ENCODE measurements around the gene DNAH8. TPM values are rescaled to one million over a fixed set of nuclear protein-coding genes. Genes with fewer than 3 reads are reported as not detected.

Gene DNAH8
- total and polyA plus RNA-seq, 11 donors, result 0.02 to 0.50 (median 0.02) TPM; not detected in 8

DNA sequence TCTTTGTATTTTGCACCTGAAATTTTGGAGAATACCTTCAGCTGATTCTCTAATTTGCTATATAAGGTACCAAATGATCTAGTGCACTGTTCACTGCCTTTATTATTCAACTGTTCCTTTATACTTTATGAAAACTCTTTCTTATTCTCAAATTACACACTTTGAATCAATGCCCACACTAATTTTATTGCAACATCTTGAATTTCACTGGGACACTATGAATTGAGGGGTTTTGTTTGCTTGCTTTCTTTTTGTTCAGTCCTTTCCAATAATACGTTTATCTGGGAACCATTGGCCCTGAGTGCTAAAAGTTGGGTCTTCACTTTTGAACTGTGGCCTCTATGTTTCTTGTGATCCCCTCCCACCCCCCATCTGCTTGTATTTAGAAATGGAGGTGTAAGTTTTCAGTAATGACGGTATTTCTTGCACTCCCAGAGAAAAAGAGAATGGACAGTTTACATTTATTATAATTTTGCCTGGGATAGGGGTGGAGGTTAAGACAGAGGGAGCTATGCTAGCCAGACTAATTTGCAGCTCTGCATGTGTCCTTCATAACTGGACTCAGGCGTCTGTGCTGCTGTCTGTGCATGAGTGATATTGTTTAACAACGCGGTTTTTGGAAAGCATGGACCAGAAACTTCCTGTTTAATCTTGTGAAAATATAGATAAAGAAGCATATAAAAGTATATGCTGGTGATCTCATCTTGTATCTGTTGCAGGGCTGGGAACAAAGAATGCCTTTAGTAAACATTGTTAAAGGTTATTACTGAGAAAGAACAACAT is 98.1 kb downstream of the DNAH8 start:
- Histone ChIP-seq H3K36me3 (no peaks in the 10 kb centered on the region), H3K4me1 (no peaks in the 10 kb centered on the region), H3K4me3 (no peak overlapping the region), H3K27ac (no peak overlapping the region), H3K27me3 (peaks cover 0 to 34% (median 0%) of the 10 kb centered on the region in 9 donors), H3K9me3 (no peaks in the 10 kb centered on the region)
- intact Hi-C loops (cut with DNase I), result no loop called here
- ATAC-seq (no peak), DNase-seq (no peak)
- TF ChIP-seq POLR2A (IDR thresholded peaks at IDR 0.05), result no peak
- TF ChIP-seq, protein P1, sequence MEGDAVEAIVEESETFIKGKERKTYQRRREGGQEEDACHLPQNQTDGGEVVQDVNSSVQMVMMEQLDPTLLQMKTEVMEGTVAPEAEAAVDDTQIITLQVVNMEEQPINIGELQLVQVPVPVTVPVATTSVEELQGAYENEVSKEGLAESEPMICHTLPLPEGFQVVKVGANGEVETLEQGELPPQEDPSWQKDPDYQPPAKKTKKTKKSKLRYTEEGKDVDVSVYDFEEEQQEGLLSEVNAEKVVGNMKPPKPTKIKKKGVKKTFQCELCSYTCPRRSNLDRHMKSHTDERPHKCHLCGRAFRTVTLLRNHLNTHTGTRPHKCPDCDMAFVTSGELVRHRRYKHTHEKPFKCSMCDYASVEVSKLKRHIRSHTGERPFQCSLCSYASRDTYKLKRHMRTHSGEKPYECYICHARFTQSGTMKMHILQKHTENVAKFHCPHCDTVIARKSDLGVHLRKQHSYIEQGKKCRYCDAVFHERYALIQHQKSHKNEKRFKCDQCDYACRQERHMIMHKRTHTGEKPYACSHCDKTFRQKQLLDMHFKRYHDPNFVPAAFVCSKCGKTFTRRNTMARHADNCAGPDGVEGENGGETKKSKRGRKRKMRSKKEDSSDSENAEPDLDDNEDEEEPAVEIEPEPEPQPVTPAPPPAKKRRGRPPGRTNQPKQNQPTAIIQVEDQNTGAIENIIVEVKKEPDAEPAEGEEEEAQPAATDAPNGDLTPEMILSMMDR (IDR thresholded peaks at IDR 0.05), result no peak
- 32 to 45% (median 37%) methylated on average over 5 of the region's 5 CpGs for WGBS, 4 donors

DNA sequence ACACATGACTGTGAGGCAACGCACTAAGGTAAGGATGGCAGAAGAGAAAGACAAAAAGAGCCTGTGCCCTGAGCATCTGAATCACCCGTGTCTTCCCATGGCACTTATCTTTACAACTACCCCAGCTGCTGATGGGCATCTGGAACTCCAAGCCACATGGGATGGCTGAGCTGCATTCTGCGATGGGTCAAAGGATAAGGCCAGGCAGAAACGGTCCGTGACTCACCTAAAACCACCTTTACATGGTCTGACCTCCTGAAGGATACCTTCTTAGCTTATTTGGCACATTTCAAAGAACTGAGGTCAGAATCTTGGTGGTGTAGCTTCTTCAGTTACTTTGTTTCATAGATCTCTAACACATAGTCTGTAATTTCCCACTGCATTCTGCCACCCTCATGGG is 99.7 kb downstream of the DNAH8 start:
- Histone ChIP-seq H3K27me3 (peaks cover 0 to 29% (median 0%) of the 10 kb centered on the region in 9 donors), H3K4me1 (no peaks in the 10 kb centered on the region), H3K36me3 (no peaks in the 10 kb centered on the region), H3K9me3 (no peaks in the 10 kb centered on the region), H3K27ac (no peak overlapping the region), H3K4me3 (no peak overlapping the region)
- TF ChIP-seq POLR2A (IDR thresholded peaks at IDR 0.05), result no peak
- TF ChIP-seq, protein P1 (IDR thresholded peaks at IDR 0.05), result no peak
- no peak for ATAC-seq
- 63 to 89% (median 73%) methylated on average over 5 of the region's 5 CpGs for WGBS, 4 donors
- intact Hi-C loops (cut with DNase I), result no loop called here
- no peak for DNase-seq

DNA sequence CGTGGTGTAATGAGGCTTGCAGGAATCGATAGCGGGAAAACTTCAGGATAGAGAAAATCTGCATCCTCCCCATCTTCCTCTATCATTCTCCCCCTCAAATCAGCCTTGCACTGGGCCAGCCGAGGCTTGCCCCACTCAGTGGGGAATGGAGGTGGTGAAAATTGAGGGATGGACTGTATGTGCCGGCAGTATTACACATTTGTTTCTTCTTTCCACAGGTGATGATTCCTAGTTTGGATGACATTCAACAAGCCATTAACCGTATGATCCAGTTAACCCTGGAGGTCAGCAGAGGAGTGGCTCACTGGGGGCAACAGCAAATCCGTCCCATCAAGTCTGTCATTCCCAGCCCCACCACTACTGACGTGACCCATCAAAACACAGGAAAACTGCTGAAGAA is 100.1 kb downstream of the DNAH8 start:
- Histone ChIP-seq H3K4me1 (no peaks in the 10 kb centered on the region), H3K36me3 (no peaks in the 10 kb centered on the region), H3K27ac (no peak overlapping the region), H3K27me3 (peaks cover 0 to 29% (median 0%) of the 10 kb centered on the region in 9 donors), H3K9me3 (no peaks in the 10 kb centered on the region), H3K4me3 (no peak overlapping the region)
- TF ChIP-seq POLR2A (IDR thresholded peaks at IDR 0.05), result no peak
- TF ChIP-seq, protein P1 (IDR thresholded peaks at IDR 0.05), result no peak
- WGBS, 4 donors, result 73 to 84% (median 78%) methylated on average over 8 of the region's 8 CpGs
- intact Hi-C loops (cut with DNase I), result no loop called here
- DNase-seq (no peak), ATAC-seq (no peak)

DNA sequence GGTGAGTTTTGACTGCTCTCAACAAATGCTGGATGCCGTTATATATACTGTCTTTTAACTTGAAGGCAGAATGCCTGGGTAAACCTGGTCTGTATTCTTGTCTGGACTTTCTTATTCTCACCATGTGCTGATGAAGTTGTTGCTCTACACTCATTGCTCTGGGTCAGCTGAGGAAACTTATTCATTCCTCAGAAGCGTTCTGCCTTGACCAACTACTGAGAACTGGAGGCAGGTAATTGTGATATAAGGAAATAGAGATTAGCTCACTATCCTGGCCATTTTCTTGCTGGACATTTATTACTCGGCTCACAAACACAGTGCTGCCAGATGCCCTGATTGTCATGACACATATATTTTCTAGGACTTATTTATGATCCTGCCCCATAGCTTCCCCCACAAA is 103.6 kb downstream of the DNAH8 start:
- Histone ChIP-seq H3K4me3 (no peak overlapping the region), H3K4me1 (no peaks in the 10 kb centered on the region), H3K9me3 (no peaks in the 10 kb centered on the region), H3K36me3 (no peaks in the 10 kb centered on the region), H3K27me3 (peaks cover 0 to 24% (median 0%) of the 10 kb centered on the region in 9 donors), H3K27ac (no peak overlapping the region)
- intact Hi-C loops (cut with DNase I), result no loop called here
- no peak for ATAC-seq
- DNase-seq, result no peak
- TF ChIP-seq POLR2A (IDR thresholded peaks at IDR 0.05), result no peak
- TF ChIP-seq, protein P1 (IDR thresholded peaks at IDR 0.05), result no peak
- 46 to 64% (median 64%) methylated on average over 3 of the region's 3 CpGs for WGBS, 4 donors
